GOT3 (cell line): ENCODE results near the gene DNAJC22.

Source experiments
- DNase-seq: peaks from one replicate; lab custom pipeline; 2025; ENCODE audit warnings: mixed read lengths; lab: John Stamatoyannopoulos, UW

Gene DNAJC22

GRCh38 chr12:49345051-49345824 lies 1.4 kb upstream of the DNAJC22 start:
- no peak for DNase-seq

GRCh38 chr12:49345825-49346658 lies 646 bp upstream of the DNAJC22 start:
- no peak for DNase-seq

GRCh38 chr12:49347311-49348193 lies 864 bp downstream of the DNAJC22 start:
- peak; percentile 98 for DNase-seq

GRCh38 chr12:49348781-49349180 lies 2.1 kb downstream of the DNAJC22 start:
- DNase-seq, result no peak

GRCh38 chr12:49349266-49349665 lies 2.6 kb downstream of the DNAJC22 start:
- no peak for DNase-seq

GRCh38 chr12:49352351-49352750 lies 5.7 kb downstream of the DNAJC22 start:
- no peak for DNase-seq

GRCh38 chr12:49355913-49356312 lies 9.2 kb downstream of the DNAJC22 start:
- DNase-seq, result no peak

- DNase-seq, result no peak
Observed at GRCh38 chr12:49357103-49357678, 10.5 kb downstream of the DNAJC22 start.

GRCh38 chr12:49358483-49359141 lies 11.9 kb downstream of the DNAJC22 start:
- DNase-seq, result no peak

GRCh38 chr12:49359671-49360070 lies 13.0 kb downstream of the DNAJC22 start:
- no peak for DNase-seq

- no peak for DNase-seq
Observed at GRCh38 chr12:49362077-49362476, 15.4 kb downstream of the DNAJC22 start.

GRCh38 chr12:49364989-49365388 lies 18.3 kb downstream of the DNAJC22 start:
- DNase-seq, result no peak

GRCh38 chr12:49365542-49365941 lies 18.9 kb downstream of the DNAJC22 start:
- DNase-seq, result no peak

- no peak for DNase-seq
Observed at GRCh38 chr12:49366096-49366651, 19.5 kb downstream of the DNAJC22 start.

- DNase-seq, result peak; percentile 100
Observed at GRCh38 chr12:49366652-49367380, 20.1 kb downstream of the DNAJC22 start.

- no peak for DNase-seq
Observed at GRCh38 chr12:49367381-49368239, 20.9 kb downstream of the DNAJC22 start, which contains the start of gene SPATS2. SPATS2 (plus strand) TSS chr12:49367462; CDS start chr12:49461013, 93,551 bp downstream.

GRCh38 chr12:49368240-49368600 lies 21.5 kb downstream of the DNAJC22 start:
- no peak for DNase-seq

GRCh38 chr12:49369411-49370145 lies 22.9 kb downstream of the DNAJC22 start:
- no peak for DNase-seq
